ENCODE measurements around the gene ITPRIPL2.

The ITPRIPL2 gene

GRCh38 chr16:19113577-19114358 lies at the start of gene ITPRIPL2:
TSS of gene ITPRIPL2 (plus strand) at chr16:19113964. CDS start at chr16:19114462, 498 bp downstream.
- H3K9ac ChIP-seq (ENCODE audit: low read length), result peak within 1 kb of the TSS; percentile 40
- H3K36me3 ChIP-seq (ENCODE audit: control insufficient read depth, low read depth, low read length), result no peaks in the 10 kb centered on the region
- H3K4me3 ChIP-seq (ENCODE audit: low read length), result peak within 1 kb of the TSS; percentile 43
- H3K4me1 ChIP-seq (ENCODE audit: control insufficient read depth, low read depth, low read length), result peaks cover 6% of the 10 kb centered on the region
- H3K9me3 ChIP-seq (ENCODE audit: control insufficient read depth, low read depth, low read length), result no peaks in the 10 kb centered on the region
- peaks cover 42% of the 10 kb centered on the region for H3K27me3 ChIP-seq (ENCODE audit: control insufficient read depth, insufficient read depth, low read length)
- no peak within 1 kb of the TSS for H3K27ac ChIP-seq (ENCODE audit: low read length)

GRCh38 chr16:19066988-19067348 lies 46.8 kb upstream of the ITPRIPL2 start:
- H3K4me1 ChIP-seq (ENCODE audit: control insufficient read depth, low read depth, low read length), result no peaks in the 10 kb centered on the region
- H3K4me3 ChIP-seq (ENCODE audit: low read length), result peak overlapping the region; percentile 77
- H3K27me3 ChIP-seq (ENCODE audit: control insufficient read depth, insufficient read depth, low read length), result no peaks in the 10 kb centered on the region
- H3K9ac ChIP-seq (ENCODE audit: low read length), result peak overlapping the region; percentile 95
- H3K9me3 ChIP-seq (ENCODE audit: control insufficient read depth, low read depth, low read length), result no peaks in the 10 kb centered on the region
- H3K36me3 ChIP-seq (ENCODE audit: control insufficient read depth, low read depth, low read length), result no peaks in the 10 kb centered on the region
- H3K27ac ChIP-seq (ENCODE audit: low read length), result peak overlapping the region; percentile 81

GRCh38 chr16:19067349-19068236 lies 46.2 kb upstream of the ITPRIPL2 start, which contains the start of gene COQ7:
TSS of gene COQ7 (plus strand) at chr16:19067614. CDS start at chr16:19067665, 51 bp downstream.
- Histone ChIP-seq H3K36me3 (ENCODE audit: control insufficient read depth, low read depth, low read length) (peaks cover 2% of the 10 kb centered on the region), H3K9ac (ENCODE audit: low read length) (peak within 1 kb of the TSS; percentile 95), H3K4me3 (ENCODE audit: low read length) (peak within 1 kb of the TSS; percentile 77), H3K4me1 (ENCODE audit: control insufficient read depth, low read depth, low read length) (no peaks in the 10 kb centered on the region), H3K9me3 (ENCODE audit: control insufficient read depth, low read depth, low read length) (no peaks in the 10 kb centered on the region), H3K27ac (ENCODE audit: low read length) (peak within 1 kb of the TSS; percentile 92), H3K27me3 (ENCODE audit: control insufficient read depth, insufficient read depth, low read length) (no peaks in the 10 kb centered on the region)

- Histone ChIP-seq H3K9me3 (ENCODE audit: control insufficient read depth, low read depth, low read length) (no peaks in the 10 kb centered on the region), H3K4me3 (ENCODE audit: low read length) (peak overlapping the region; percentile 77), H3K27me3 (ENCODE audit: control insufficient read depth, insufficient read depth, low read length) (no peaks in the 10 kb centered on the region), H3K9ac (ENCODE audit: low read length) (peak overlapping the region; percentile 95), H3K36me3 (ENCODE audit: control insufficient read depth, low read depth, low read length) (peaks cover 6% of the 10 kb centered on the region), H3K4me1 (ENCODE audit: control insufficient read depth, low read depth, low read length) (no peaks in the 10 kb centered on the region), H3K27ac (ENCODE audit: low read length) (no peak overlapping the region)
Measured at GRCh38 chr16:19068237-19068815, 45.4 kb upstream of the ITPRIPL2 start.

- Histone ChIP-seq H3K9me3 (ENCODE audit: control insufficient read depth, low read depth, low read length) (no peaks in the 10 kb centered on the region), H3K27me3 (ENCODE audit: control insufficient read depth, insufficient read depth, low read length) (no peaks in the 10 kb centered on the region), H3K9ac (ENCODE audit: low read length) (no peak overlapping the region), H3K36me3 (ENCODE audit: control insufficient read depth, low read depth, low read length) (peaks cover 17% of the 10 kb centered on the region), H3K27ac (ENCODE audit: low read length) (no peak overlapping the region), H3K4me1 (ENCODE audit: control insufficient read depth, low read depth, low read length) (no peaks in the 10 kb centered on the region), H3K4me3 (ENCODE audit: low read length) (no peak overlapping the region)
Measured at GRCh38 chr16:19071811-19072777, 41.7 kb upstream of the ITPRIPL2 start.

- no peak overlapping the region for H3K4me3 ChIP-seq (ENCODE audit: low read length)
- H3K9me3 ChIP-seq (ENCODE audit: control insufficient read depth, low read depth, low read length), result no peaks in the 10 kb centered on the region
- no peak overlapping the region for H3K27ac ChIP-seq (ENCODE audit: low read length)
- no peaks in the 10 kb centered on the region for H3K27me3 ChIP-seq (ENCODE audit: control insufficient read depth, insufficient read depth, low read length)
- H3K9ac ChIP-seq (ENCODE audit: low read length), result no peak overlapping the region
- peaks cover 24% of the 10 kb centered on the region for H3K36me3 ChIP-seq (ENCODE audit: control insufficient read depth, low read depth, low read length)
- no peaks in the 10 kb centered on the region for H3K4me1 ChIP-seq (ENCODE audit: control insufficient read depth, low read depth, low read length)
Measured at GRCh38 chr16:19073344-19073743, 40.4 kb upstream of the ITPRIPL2 start.

- H3K9me3 ChIP-seq (ENCODE audit: control insufficient read depth, low read depth, low read length), result no peaks in the 10 kb centered on the region
- H3K4me1 ChIP-seq (ENCODE audit: control insufficient read depth, low read depth, low read length), result no peaks in the 10 kb centered on the region
- H3K27me3 ChIP-seq (ENCODE audit: control insufficient read depth, insufficient read depth, low read length), result no peaks in the 10 kb centered on the region
- H3K27ac ChIP-seq (ENCODE audit: low read length), result no peak overlapping the region
- peaks cover 29% of the 10 kb centered on the region for H3K36me3 ChIP-seq (ENCODE audit: control insufficient read depth, low read depth, low read length)
- H3K9ac ChIP-seq (ENCODE audit: low read length), result no peak overlapping the region
- H3K4me3 ChIP-seq (ENCODE audit: low read length), result no peak overlapping the region
Measured at GRCh38 chr16:19073863-19074262, 39.9 kb upstream of the ITPRIPL2 start.

- Histone ChIP-seq H3K9me3 (ENCODE audit: control insufficient read depth, low read depth, low read length) (no peaks in the 10 kb centered on the region), H3K36me3 (ENCODE audit: control insufficient read depth, low read depth, low read length) (peaks cover 35% of the 10 kb centered on the region), H3K27ac (ENCODE audit: low read length) (no peak overlapping the region), H3K27me3 (ENCODE audit: control insufficient read depth, insufficient read depth, low read length) (no peaks in the 10 kb centered on the region), H3K9ac (ENCODE audit: low read length) (no peak overlapping the region), H3K4me1 (ENCODE audit: control insufficient read depth, low read depth, low read length) (no peaks in the 10 kb centered on the region), H3K4me3 (ENCODE audit: low read length) (no peak overlapping the region)
Measured at GRCh38 chr16:19075511-19075910, 38.3 kb upstream of the ITPRIPL2 start.

GRCh38 chr16:19077879-19078278 lies 35.9 kb upstream of the ITPRIPL2 start:
- H3K36me3 ChIP-seq (ENCODE audit: control insufficient read depth, low read depth, low read length), result peaks cover 32% of the 10 kb centered on the region

GRCh38 chr16:19083670-19084069 lies 30.1 kb upstream of the ITPRIPL2 start:
- Histone ChIP-seq H3K4me1 (ENCODE audit: control insufficient read depth, low read depth, low read length) (no peaks in the 10 kb centered on the region), H3K9ac (ENCODE audit: low read length) (no peak overlapping the region), H3K9me3 (ENCODE audit: control insufficient read depth, low read depth, low read length) (no peaks in the 10 kb centered on the region), H3K27me3 (ENCODE audit: control insufficient read depth, insufficient read depth, low read length) (peaks cover 18% of the 10 kb centered on the region), H3K36me3 (ENCODE audit: control insufficient read depth, low read depth, low read length) (peaks cover 9% of the 10 kb centered on the region), H3K4me3 (ENCODE audit: low read length) (no peak overlapping the region), H3K27ac (ENCODE audit: low read length) (no peak overlapping the region)

More at GRCh38 chr16:19077879-19078278, 35.9 kb upstream of the ITPRIPL2 start:
- Histone ChIP-seq H3K9me3 (ENCODE audit: control insufficient read depth, low read depth, low read length) (no peaks in the 10 kb centered on the region), H3K4me1 (ENCODE audit: control insufficient read depth, low read depth, low read length) (no peaks in the 10 kb centered on the region), H3K9ac (ENCODE audit: low read length) (no peak overlapping the region), H3K27ac (ENCODE audit: low read length) (no peak overlapping the region), H3K27me3 (ENCODE audit: control insufficient read depth, insufficient read depth, low read length) (no peaks in the 10 kb centered on the region), H3K4me3 (ENCODE audit: low read length) (no peak overlapping the region)
